HG03558 (cell line): ENCODE results near the gene ZBTB16.

Source experiments
- ATAC-seq: cut with Tn5 transposase; IDR thresholded peaks from one replicate; pipeline ENCODE4 v1.9.1; 2021; ENCODE audit warnings: moderate number of reproducible peaks; ENCODE audit not compliant: unreplicated experiment; ENCODE audit errors: extremely low read depth

The ZBTB16 gene

DNA sequence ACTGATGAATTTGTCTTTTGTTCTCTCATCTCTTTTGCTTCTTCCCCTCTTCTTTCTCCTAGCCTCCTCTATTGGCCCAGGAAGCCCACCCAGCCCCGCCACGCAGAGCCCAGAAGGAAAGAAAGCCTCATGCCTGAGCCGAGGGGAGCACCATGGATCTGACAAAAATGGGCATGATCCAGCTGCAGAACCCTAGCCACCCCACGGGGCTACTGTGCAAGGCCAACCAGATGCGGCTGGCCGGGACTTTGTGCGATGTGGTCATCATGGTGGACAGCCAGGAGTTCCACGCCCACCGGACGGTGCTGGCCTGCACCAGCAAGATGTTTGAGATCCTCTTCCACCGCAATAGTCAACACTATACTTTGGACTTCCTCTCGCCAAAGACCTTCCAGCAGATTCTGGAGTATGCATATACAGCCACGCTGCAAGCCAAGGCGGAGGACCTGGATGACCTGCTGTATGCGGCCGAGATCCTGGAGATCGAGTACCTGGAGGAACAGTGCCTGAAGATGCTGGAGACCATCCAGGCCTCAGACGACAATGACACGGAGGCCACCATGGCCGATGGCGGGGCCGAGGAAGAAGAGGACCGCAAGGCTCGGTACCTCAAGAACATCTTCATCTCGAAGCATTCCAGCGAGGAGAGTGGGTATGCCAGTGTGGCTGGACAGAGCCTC, 3.8 kb downstream of the ZBTB16 start:
- no peak for ATAC-seq

- ATAC-seq, result no peak
Measured at GRCh38 chr11:114063829-114064201, 4.3 kb downstream of the ZBTB16 start.

DNA sequence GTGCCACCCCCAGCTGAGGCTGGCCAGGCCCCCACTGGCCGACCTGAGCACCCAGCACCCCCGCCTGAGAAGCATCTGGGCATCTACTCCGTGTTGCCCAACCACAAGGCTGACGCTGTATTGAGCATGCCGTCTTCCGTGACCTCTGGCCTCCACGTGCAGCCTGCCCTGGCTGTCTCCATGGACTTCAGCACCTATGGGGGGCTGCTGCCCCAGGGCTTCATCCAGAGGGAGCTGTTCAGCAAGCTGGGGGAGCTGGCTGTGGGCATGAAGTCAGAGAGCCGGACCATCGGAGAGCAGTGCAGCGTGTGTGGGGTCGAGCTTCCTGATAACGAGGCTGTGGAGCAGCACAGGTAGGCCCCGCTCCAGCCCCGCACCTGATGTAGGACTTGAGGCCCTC, 4.7 kb downstream of the ZBTB16 start:
- no peak for ATAC-seq

- no peak for ATAC-seq
Measured at GRCh38 chr11:114065094-114065493, 5.6 kb downstream of the ZBTB16 start.

GRCh38 chr11:114066046-114066648, 6.6 kb downstream of the ZBTB16 start:
- ATAC-seq, result no peak

DNA sequence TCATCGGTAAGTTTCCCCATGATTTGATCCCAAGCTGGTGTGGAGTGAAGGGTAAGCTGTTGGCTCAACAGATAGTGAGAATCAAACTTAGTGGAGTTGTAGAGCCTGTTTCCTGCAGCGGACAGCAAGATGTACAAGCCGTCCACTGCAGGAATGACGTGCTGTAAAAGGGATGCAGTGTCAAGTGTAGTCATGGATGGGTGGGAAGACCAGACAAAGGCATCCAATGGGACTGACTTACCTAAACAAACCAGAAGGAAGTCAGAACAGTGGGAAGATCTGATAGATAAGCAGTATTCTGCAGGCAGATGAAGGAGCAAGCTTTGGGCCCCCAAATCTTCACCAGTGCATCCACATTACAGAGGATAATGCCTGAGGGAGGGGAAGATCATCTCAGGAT, 8.8 kb downstream of the ZBTB16 start:
- no peak for ATAC-seq

GRCh38 chr11:114070464-114071139, 11.1 kb downstream of the ZBTB16 start:
- ATAC-seq, result no peak

- no peak for ATAC-seq
Measured at GRCh38 chr11:114073007-114073827, 13.7 kb downstream of the ZBTB16 start.

GRCh38 chr11:114073828-114074381, 14.4 kb downstream of the ZBTB16 start:
- ATAC-seq, result no peak

- no peak for ATAC-seq
Measured at GRCh38 chr11:114074546-114075343, 15.2 kb downstream of the ZBTB16 start.

GRCh38 chr11:114075344-114075610, 15.8 kb downstream of the ZBTB16 start:
- no peak for ATAC-seq

- no peak for ATAC-seq
Measured at GRCh38 chr11:114075891-114076441, 16.5 kb downstream of the ZBTB16 start.

- no peak for ATAC-seq
Measured at GRCh38 chr11:114076921-114077331, 17.4 kb downstream of the ZBTB16 start.

GRCh38 chr11:114077482-114078305, 18.2 kb downstream of the ZBTB16 start:
- ATAC-seq, result no peak

- no peak for ATAC-seq
Measured at GRCh38 chr11:114078423-114078822, 18.9 kb downstream of the ZBTB16 start.

DNA sequence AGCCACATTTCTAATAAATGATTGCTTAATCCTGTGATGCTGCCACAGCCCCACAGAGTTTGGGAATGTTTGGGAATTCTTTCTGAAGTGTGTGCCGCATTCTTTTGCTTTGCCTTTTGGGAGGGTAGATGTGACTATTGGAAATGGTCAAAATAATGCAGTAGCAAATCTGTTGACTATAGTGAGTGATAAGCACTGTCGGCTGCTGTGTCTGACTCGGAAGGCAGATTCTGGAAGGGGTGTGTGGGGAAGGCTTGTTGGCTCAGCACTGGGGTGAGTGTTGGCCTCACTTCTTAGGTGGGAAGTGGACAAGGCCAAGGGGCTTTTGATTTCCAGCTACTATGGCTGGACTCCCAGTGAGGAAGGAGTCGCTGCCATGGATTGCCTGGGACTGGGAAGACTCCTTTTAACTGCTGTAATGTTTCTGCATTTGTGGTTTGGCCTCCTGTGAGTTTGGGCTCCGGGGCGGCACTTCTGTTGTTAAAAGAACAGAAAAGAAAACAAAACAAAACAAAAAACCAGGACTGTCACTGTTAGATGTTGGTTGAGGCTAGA, 20.1 kb downstream of the ZBTB16 start:
- no peak for ATAC-seq

DNA sequence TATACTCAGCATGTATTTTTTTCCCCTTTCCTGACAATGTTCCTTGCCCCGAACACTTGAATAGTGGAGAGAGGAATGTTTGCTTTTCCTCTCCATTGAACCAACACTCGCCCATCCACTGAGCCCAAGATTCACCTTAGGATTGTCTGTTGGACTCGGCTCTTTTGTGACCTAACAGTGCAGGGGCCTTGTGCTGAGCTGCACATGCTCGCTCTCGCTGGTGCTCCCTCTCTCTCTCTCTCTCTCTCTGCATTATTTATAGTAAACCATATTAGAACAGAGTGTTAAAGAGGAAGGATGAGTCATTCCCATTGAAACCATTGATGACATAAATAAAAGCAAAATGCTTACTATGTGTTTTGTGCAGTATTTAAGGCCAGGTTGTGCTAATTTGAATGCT, 20.7 kb downstream of the ZBTB16 start:
- ATAC-seq, result no peak

DNA sequence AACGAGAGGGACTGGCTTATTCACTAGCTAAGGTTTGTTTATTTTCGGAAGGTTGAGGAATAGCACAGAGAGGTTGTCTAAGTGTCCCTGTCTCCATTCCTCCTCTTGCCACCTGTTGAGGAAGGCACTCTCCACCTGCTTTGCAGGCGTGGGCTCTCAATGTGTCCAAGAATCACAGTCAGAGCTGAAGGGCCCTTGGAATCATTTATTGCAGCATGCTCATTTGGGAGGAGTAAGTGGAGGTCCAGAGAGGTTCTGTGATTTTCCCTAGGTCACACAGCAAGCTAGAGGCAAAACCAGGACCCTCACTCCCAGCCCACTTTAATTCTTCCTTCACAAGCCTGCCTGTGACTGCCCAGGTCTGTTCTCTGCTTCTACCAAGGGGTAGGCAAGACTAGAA, 21.3 kb downstream of the ZBTB16 start:
- ATAC-seq, result no peak
